ENCODE data around the gene PRICKLE2. TPM values are rescaled to one million over a fixed set of nuclear protein-coding genes. Genes with fewer than 3 reads are reported as not detected.

PRICKLE2 gene
- total and polyA plus RNA-seq, 10 of the 15 experiments (the other 5 are each of a cell fraction or from before 2014, with no cell fraction given) = 0.11 to 2.6 (median 0.69) TPM

GRCh38 chr3:64271631-64272030, 46.4 kb upstream of the PRICKLE2 start:
- Histone ChIP-seq H3K4me2 (ENCODE audit: control insufficient read depth, insufficient read depth) (no peak overlapping the region), H3K9ac (ENCODE audit: control insufficient read depth, insufficient read depth, low read length) (no peak overlapping the region), H3K4me3 (no peak overlapping the region), H3K4me1 (ENCODE audit: control insufficient read depth, insufficient read depth, low read length) (no peaks in the 10 kb centered on the region), H3K27me3 (replicated peaks in 1 of 2; ENCODE audit: control insufficient read depth in 2 of 2, insufficient read depth in 2 of 2, low read length in 1 of 2) (peaks cover 0 to 5% of the 10 kb centered on the region in 2 experiments; a peak in 3 of 4 replicates), H3K36me3 (ENCODE audit: control insufficient read depth in 2 of 2, insufficient read depth in 2 of 2, low read length in 1 of 2) (no peaks in the 10 kb centered on the region), H2AFZ (ENCODE audit: control insufficient read depth, low read depth, low read length) (no peak overlapping the region), H4K20me1 (ENCODE audit: control insufficient read depth, insufficient read depth) (no peaks in the 10 kb centered on the region), H3K27ac (ENCODE audit: control insufficient read depth, insufficient read depth) (no peak overlapping the region), H3K9me3 (replicated peaks; ENCODE audit: control insufficient read depth, insufficient read depth, low read length) (no peaks in the 10 kb centered on the region), H3K79me2 (ENCODE audit: control insufficient read depth, insufficient read depth, low read length) (no peaks in the 10 kb centered on the region)
- no peak for FAIRE-seq
- RAD21 ChIA-PET (ENCODE audit: unreplicated experiment) = interaction anchor here (0.8 kb wide), 1 partner anchor 29 kb away, joined by 3 read pairs; no protein-coding TSS in a partner anchor
- in situ Hi-C loops (cut with MboI) (no loop called here), intact Hi-C loops (cut with micrococcal nuclease; ENCODE audit: unreplicated experiment) (no loop called here)
- no peak for DNase-seq (ENCODE audit: low read depth, low spot score)
- SMC1A ChIA-PET (ENCODE audit: uncharacterized antibody, unreplicated experiment) = interaction anchor here (1.5 kb wide), 1 partner anchor 10 kb away, joined by 6 read pairs; no protein-coding TSS in a partner anchor
- TF ChIP-seq ATF7 (IDR thresholded peaks at IDR 0.05; ENCODE audit: low read depth) (no peak), BCL11A (IDR thresholded peaks at IDR 0.05; ENCODE audit: low read depth, low read length) (no peak), YBX1 (IDR thresholded peaks at IDR 0.05) (no peak), KDM1A (IDR thresholded peaks at IDR 0.05; ENCODE audit: borderline replicate concordance) (no peak), ESRRA (IDR thresholded peaks at IDR 0.05; ENCODE audit: low read length) (no peak), POLR2AphosphoS2 (IDR thresholded peaks at IDR 0.05; ENCODE audit: low read depth, low read length) (no peak), WRNIP1 (IDR thresholded peaks at IDR 0.05; ENCODE audit: borderline replicate concordance, low read depth, low read length) (no peak), PML (IDR thresholded peaks at IDR 0.05; ENCODE audit: low read length) (no peak), POU2F2 (IDR thresholded peaks at IDR 0.05; ENCODE audit: borderline replicate concordance, low read depth, low read length) (no peak), E4F1 (IDR thresholded peaks at IDR 0.05; ENCODE audit: borderline replicate concordance, partially characterized antibody) (no peak), NFYA (IDR thresholded peaks at IDR 0.05; ENCODE audit: borderline replicate concordance, low read depth, low read length) (no peak), FOS (IDR thresholded peaks at IDR 0.05; ENCODE audit: borderline replicate concordance, extremely low read depth, insufficient read length) (no peak), NKRF (conservative IDR thresholded peaks at IDR 0.05) (no peak), STAT3 (IDR thresholded peaks at IDR 0.05; ENCODE audit: low read depth, low read length) (no peak), MEF2A (IDR thresholded peaks at IDR 0.05; ENCODE audit: insufficient read depth, low read depth, low read length) (no peak)
- POLR2A ChIA-PET = no interaction called here
- no TSS peak for BruUV-seq (replicated peaks)
- ATAC-seq = no peak
- WGBS (ENCODE audit: insufficient coverage, insufficient replicate concordance, low lambda C conversion rate, missing lambda C conversion rate) = 27% methylated on average over 2 of the region's 2 CpGs
- CTCF ChIA-PET = no interaction called here

Data from GM12878 (cell line).